ENCODE measurements around the gene NAA80. TPM values are rescaled to one million over a fixed set of nuclear protein-coding genes. Genes with fewer than 3 reads are reported as not detected.

NAA80 gene
- total RNA-seq, 2 donors from 2014 or later, result 4.4 to 11.2 TPM

- intact Hi-C loops (cut with DNase I), result no loop called here
- Histone ChIP-seq H3K9me3 (no peaks in the 10 kb centered on the region), H3K4me1 (peaks cover 53% of the 10 kb centered on the region), H3K36me3 (replicated peaks in 1 of 2; ENCODE audit: insufficient read depth in 1 of 2, low read depth in 2 of 2) (peaks cover 5 to 10% of the 10 kb centered on the region in 2 donors), H3K27ac (no peak overlapping the region), H3K4me3 (no peak overlapping the region), H3K27me3 (no peaks in the 10 kb centered on the region)
- WGBS, 2 donors, result 81 to 85% methylated on average over 5 to 11 of the region's 11 CpGs
- no peak for TF ChIP-seq POLR2A (IDR thresholded peaks at IDR 0.05)
- TF ChIP-seq, protein P1, sequence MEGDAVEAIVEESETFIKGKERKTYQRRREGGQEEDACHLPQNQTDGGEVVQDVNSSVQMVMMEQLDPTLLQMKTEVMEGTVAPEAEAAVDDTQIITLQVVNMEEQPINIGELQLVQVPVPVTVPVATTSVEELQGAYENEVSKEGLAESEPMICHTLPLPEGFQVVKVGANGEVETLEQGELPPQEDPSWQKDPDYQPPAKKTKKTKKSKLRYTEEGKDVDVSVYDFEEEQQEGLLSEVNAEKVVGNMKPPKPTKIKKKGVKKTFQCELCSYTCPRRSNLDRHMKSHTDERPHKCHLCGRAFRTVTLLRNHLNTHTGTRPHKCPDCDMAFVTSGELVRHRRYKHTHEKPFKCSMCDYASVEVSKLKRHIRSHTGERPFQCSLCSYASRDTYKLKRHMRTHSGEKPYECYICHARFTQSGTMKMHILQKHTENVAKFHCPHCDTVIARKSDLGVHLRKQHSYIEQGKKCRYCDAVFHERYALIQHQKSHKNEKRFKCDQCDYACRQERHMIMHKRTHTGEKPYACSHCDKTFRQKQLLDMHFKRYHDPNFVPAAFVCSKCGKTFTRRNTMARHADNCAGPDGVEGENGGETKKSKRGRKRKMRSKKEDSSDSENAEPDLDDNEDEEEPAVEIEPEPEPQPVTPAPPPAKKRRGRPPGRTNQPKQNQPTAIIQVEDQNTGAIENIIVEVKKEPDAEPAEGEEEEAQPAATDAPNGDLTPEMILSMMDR (IDR thresholded peaks at IDR 0.05), result no peak
- ATAC-seq, result no peak
- no peak for DNase-seq
Measured at GRCh38 chr3:50325497-50326181, 26.4 kb upstream of the NAA80 start.

- H3K27ac ChIP-seq, result peak overlapping the region in 2 of 4 donors; percentile 43 to 97
- WGBS, 2 donors, result 70 to 78% methylated on average over 2 of the region's 2 CpGs
- intact Hi-C loops (cut with DNase I), result no loop called here
Measured at GRCh38 chr3:50325113-50325480, 25.9 kb upstream of the NAA80 start.

DNA sequence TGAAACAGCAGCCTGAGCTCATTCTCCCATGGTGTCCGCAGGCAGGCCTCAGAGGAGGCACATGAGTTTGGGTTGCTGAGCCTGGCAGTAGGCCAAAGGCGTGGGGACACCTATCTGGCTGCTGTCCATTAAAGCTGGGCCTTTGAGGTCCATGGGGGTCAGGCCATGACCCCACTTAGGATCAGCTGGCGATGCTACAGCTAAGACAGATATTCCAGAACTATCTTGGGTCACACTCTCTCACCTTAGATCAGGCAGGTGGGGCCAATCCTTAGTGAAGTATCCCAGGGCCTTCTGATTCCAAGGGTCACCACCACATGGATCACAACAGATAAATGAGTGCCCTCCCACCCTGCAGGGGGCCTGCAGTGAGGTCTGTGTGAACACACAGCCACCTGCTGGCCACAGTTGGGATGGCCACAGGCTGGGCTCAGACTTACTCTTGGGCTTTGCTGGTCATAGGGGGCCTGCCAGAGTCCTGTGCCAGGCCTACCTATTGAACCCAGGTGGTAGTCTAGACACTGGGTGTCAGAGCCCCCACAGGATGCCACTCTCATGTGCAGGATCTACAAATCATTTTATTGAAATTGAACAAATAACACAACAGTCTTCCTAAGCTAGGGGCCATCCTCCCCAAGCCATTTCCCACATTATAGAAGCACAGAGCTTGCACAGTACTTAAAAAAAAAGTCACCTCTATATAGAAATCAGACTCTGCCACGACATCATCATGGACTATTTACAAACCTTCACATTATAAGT lies 25.3 kb upstream of the NAA80 start:
- H3K27ac ChIP-seq, result peak overlapping the region in 3 of 4 donors; percentile 43 to 98 (median 97)
- H3K27me3 ChIP-seq, result no peaks in the 10 kb centered on the region
- WGBS, 2 donors, result 45 to 46% methylated on average over 4 of the region's 4 CpGs
- no peak for ATAC-seq
- no peaks in the 10 kb centered on the region for H3K36me3 ChIP-seq (replicated peaks in 1 of 2; ENCODE audit: insufficient read depth in 1 of 2, low read depth in 2 of 2)
- no peak overlapping the region for H3K4me3 ChIP-seq
- TF ChIP-seq, protein P1 (IDR thresholded peaks at IDR 0.05), result peak; percentile 63 to 81 (median 71)
- TF ChIP-seq POLR2A (IDR thresholded peaks at IDR 0.05), result no peak
- peaks cover 64% of the 10 kb centered on the region for H3K4me1 ChIP-seq
- peak; percentile 64 to 77 (median 64) for DNase-seq
- intact Hi-C loops (cut with DNase I), result no loop called here
- no peaks in the 10 kb centered on the region for H3K9me3 ChIP-seq

More at GRCh38 chr3:50325113-50325480, 25.9 kb upstream of the NAA80 start:
- DNase-seq (no peak), ATAC-seq (no peak)
- Histone ChIP-seq H3K9me3 (no peaks in the 10 kb centered on the region), H3K27me3 (no peaks in the 10 kb centered on the region), H3K4me1 (peaks cover 58% of the 10 kb centered on the region), H3K36me3 (replicated peaks in 1 of 2; ENCODE audit: insufficient read depth in 1 of 2, low read depth in 2 of 2) (peaks cover 0 to 4% of the 10 kb centered on the region in 2 donors), H3K4me3 (no peak overlapping the region)
- no peak for TF ChIP-seq POLR2A (IDR thresholded peaks at IDR 0.05)

GRCh38 chr3:50323614-50324199 lies 24.5 kb upstream of the NAA80 start:
- Histone ChIP-seq H3K27ac (peak overlapping the region; percentile 17 to 98 (median 70)), H3K27me3 (no peaks in the 10 kb centered on the region), H3K36me3 (replicated peaks in 1 of 2; ENCODE audit: insufficient read depth in 1 of 2, low read depth in 2 of 2) (no peaks in the 10 kb centered on the region), H3K4me1 (peaks cover 65% of the 10 kb centered on the region), H3K4me3 (no peak overlapping the region), H3K9me3 (no peaks in the 10 kb centered on the region)
- intact Hi-C loops (cut with DNase I), result no loop called here
- TF ChIP-seq, protein P1 (IDR thresholded peaks at IDR 0.05), result no peak
- no peak for TF ChIP-seq POLR2A (IDR thresholded peaks at IDR 0.05)
- WGBS, 2 donors, result 68 to 69% methylated on average over 4 to 5 of the region's 5 CpGs
- ATAC-seq, result no peak
- DNase-seq, result no peak

DNA sequence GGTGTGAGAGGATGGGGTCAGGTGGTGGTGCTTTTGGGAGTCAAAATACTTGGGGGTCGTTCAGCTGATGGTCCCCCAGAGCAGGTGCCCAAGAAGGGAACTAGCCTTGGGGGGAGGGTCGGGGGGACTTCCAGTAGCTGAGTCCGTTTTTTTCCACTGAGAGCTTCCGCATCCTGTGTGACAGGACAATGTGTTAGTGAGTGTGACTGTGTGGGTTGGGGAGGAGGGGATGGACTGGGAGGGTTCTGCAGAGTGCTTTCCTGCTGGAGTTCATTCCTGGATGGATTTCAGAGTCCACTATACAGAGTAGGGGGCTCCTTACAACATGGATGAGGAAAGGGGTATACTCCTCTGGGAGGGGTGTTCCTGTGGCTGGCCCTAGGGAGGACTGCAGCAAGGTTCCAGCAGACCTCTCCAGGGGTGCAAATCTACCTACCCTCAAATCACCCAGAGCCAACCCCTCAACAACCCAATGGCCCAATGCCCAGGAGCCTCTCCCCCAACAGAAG lies 23.9 kb upstream of the NAA80 start:
- intact Hi-C loops (cut with DNase I), result no loop called here
- peaks cover 68% of the 10 kb centered on the region for H3K4me1 ChIP-seq
- WGBS, 2 donors, result 38 to 60% methylated on average over 4 of the region's 4 CpGs
- H3K4me3 ChIP-seq, result no peak overlapping the region
- TF ChIP-seq, protein P1 (IDR thresholded peaks at IDR 0.05), result no peak
- TF ChIP-seq POLR2A (IDR thresholded peaks at IDR 0.05), result no peak
- H3K27ac ChIP-seq, result peak overlapping the region; percentile 25 to 98 (median 96)
- H3K27me3 ChIP-seq, result no peaks in the 10 kb centered on the region
- DNase-seq (no peak), ATAC-seq (no peak)
- peaks cover 0 to 2% of the 10 kb centered on the region in 2 donors for H3K36me3 ChIP-seq (replicated peaks in 1 of 2; ENCODE audit: insufficient read depth in 1 of 2, low read depth in 2 of 2)
- no peaks in the 10 kb centered on the region for H3K9me3 ChIP-seq

Measured in body of pancreas (tissue), 4 donors.